HG03039 (cell line): ENCODE measurements around the gene LGALS9.
"Not testable (repeated sequence)": the region's sequence is repeated elsewhere in the genome, so short reads cannot be mapped to it uniquely, and the experiment has no call there.

ENCODE experiments used
- ATAC-seq: cut with Tn5 transposase; IDR thresholded peaks from one replicate; pipeline ENCODE4 v1.9.1; 2021; ENCODE audit warnings: mild to moderate bottlenecking, moderate library complexity; ENCODE audit not compliant: unreplicated experiment

Gene LGALS9

DNA sequence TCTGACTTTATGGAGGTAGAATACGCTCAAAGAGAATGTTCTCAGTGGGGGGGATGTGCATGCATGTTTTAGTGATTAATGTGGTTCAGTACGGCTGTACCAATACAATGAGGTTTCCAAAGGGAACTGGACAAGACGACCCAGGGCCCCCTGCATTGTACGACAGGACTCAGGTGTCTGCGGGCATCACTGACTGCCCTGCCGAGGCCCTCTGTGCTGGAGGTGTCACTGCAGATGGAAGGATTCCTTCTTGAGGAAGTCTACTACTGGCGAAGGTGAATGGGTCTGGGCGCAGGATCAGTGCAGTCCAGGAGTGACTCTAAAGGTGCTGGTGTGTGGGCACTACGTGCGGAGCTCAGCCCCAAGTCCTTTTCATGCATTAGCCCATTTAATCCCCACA is 3.5 kb upstream of the LGALS9 start:
- no peak for ATAC-seq

DNA sequence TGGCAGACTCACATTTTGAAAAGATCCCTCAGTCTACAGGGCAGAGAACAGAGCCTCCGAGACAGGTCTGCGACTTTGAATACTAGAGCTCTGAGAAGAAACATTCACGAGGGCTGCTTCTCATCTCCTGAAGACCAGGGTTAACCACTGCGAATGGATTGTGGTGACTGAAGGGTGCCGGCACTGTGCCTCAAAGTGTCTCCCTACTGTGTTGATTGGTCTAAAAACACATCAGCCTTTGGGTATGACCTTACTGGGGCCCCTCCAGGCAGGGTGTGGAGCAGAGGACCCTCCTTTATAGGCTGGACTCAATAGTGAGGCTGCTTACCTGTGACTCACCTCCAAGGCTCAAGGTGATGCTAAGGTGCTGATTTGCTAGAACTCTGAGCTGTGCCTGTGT is 2.6 kb upstream of the LGALS9 start:
- ATAC-seq, result no peak

DNA sequence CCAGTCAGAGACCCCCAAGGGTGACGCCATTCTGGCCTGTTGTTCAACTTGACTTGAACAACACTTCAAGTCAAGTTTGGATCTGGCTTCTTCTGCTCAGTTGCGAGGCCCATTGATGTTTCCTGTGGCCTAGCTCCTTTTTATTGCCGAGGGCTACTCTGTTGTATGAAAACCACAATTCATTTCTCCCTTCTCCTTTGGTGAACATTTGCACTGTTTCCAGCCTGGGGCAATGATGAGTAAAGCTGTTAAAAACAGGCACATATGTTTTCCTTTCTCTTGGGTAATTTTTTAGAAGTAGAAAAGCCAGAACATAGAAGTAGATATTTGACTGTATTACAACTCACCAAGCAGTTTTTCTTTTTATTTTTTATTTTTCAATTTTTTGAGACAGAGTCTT is 1.7 kb upstream of the LGALS9 start:
- ATAC-seq, result not testable (repeated sequence)

DNA sequence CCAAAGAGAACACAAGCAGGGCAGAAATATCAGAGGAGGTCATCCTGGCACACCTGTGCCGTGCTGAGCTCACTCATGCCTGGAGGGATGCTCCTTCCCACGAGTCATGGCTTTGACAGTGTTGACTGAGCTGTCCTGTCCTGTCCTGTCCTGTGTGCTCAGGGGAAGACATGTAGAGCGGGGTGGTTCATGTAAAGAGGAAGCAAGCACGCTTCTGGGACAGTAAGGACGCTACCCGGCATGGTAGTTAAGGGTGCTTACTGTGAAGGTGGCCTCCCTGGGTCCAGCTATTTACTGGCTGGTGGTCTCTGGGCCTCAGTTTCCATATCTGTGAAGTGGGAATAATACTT is 398 bp downstream of the LGALS9 start:
- ATAC-seq, result no peak

DNA sequence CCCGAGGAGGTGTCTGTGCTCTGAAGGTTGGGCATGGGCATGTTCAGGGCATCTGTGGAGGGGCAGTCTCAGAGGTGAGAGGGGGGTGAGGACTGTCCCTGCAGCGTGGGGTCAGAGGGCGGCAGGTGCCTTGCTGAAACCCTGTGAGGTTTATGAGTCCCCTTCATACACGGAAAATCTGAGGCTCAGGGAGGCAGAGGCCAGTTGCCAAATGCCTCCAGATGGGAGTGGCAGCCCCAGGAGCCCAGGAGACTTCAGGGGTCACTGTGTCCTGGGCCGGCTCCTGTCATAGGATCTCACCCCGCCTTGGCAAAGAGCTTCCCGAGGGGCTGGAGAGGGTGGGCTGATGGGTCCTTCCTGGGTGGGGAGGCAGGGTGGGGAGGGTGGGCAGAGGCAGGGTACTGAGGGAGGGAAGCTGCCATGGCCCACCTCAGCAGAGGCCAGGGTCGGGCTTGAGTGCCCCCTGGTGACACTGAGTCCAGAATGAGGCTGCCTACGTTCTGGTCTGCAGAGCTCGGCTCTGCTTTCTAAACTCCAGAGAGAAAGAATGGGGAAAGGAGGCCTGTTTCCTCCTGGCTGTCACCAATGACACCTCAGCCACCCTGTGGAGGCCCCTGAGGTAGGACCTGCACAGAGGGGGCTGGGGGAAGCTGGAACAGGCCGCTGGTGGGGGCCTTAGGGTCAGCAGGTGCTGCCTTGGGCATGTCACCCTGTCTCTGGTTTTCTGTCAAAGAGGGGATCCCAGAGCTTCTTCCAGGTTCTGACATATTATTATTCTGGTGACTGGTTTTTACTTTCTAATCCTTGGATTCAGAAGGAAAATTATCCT is 1.1 kb downstream of the LGALS9 start:
- ATAC-seq, result no peak

DNA sequence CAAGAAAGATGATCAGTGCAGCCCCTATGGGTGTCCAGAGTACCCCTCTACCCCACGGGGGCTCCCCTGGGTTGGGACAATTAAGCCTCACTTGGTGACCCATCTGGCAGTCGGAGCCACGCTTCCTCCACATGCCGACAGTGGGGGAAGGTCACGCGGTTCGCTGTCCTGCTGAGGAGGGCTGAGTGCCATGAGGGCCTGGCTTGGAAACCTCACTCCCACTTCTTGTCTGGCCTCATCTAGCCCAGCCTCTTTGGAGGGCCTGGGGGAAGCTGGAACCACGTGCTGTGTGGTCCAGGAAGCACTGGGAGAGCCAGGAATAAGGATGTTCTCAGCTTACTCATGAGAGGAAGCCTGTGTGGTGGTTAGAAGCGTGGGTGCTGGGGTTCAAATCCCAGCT is 1.8 kb downstream of the LGALS9 start:
- ATAC-seq, result not testable (repeated sequence)

DNA sequence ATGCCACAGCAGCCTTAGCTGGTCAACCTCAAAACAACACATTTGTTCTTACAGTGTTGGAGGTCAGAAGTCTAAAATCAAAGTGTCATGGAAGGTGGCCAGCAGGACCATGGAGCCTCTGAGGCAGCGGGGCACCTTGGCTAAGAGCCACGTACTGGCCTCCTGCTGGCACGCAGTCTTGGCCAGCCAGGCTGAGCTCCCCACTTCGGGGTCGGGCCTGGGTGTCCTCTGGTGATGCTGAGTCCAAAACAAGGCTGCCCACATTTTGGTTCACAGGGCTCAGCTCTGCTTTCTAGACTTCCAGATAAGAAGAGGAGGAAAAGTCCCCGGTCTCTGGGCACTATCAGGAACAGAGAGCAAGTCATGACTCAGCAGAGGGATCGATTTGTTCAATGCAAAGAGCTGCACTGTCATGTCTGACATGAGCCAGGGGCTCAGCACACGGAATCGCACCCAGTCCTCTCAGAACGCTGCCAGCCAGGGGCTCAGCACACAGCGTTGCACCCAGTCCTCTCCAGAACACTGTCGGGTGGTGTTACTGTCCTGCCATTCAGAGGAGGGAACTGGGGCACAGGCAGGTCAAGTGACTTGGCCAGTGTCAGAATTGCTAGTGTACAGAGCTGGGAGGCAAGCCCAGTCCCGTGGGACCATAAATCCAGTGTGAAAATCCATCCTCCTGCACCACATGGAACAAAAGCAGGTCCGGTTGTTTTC is 2.5 kb downstream of the LGALS9 start:
- no peak for ATAC-seq

DNA sequence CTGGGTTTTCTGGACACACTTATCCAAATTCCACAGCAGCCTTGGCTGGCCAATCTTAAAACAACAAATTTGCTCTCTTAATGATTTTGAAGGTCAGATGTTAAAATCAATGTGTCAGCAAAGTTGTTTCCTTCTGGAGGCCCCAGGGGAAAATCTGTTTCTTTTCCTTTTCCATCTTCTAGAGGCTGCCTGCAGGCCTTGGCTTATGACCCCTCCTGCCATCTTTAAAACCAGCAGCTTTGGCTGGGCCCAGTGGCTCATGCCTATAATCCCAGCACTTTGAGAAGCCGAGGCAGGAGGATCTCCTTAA is 3.0 kb downstream of the LGALS9 start:
- no peak for ATAC-seq

DNA sequence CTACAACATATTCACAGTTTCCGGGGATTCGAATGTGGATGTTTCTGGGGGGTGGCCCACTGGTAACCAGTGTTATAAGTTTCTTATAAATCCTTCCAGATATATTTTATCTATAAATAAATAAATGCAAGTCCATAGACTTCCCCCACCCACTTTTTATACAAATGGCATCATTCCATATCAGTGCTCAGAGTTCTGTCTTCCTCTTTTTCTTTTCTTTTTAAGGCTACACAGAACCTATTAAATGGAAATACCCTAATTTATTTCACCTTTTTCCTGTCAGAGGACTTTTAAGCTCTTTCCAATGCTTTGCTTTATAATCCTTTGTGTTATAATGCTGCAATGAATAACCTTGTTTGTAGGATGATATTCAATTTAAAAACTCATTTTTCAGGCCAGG is 3.8 kb downstream of the LGALS9 start:
- ATAC-seq, result no peak

DNA sequence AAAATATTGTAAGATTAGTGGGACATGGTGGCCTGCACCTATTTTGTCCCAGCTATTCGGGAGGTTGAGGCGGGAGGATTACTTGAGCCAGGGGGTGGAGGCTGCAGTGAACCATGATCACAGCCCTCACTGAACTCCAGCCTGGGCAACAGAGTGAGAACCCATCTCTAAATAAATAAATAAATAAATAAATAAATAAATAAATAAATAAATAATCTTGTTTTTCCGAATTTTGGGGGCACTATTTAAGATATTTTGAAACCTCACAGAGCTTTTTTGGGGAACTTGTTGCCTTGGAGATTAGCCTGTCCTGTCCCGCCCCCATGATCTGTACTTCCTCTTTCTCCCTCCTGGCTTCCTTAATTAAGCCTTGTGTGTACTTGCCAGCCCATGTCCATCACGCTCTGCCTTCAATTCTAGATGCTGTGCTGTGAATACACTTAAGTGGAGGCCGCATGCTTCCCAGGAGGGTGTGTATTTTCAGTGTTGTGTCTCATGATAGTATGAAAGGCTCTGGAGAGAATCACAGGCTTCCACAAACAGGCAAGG is 4.4 kb downstream of the LGALS9 start:
- no peak for ATAC-seq

DNA sequence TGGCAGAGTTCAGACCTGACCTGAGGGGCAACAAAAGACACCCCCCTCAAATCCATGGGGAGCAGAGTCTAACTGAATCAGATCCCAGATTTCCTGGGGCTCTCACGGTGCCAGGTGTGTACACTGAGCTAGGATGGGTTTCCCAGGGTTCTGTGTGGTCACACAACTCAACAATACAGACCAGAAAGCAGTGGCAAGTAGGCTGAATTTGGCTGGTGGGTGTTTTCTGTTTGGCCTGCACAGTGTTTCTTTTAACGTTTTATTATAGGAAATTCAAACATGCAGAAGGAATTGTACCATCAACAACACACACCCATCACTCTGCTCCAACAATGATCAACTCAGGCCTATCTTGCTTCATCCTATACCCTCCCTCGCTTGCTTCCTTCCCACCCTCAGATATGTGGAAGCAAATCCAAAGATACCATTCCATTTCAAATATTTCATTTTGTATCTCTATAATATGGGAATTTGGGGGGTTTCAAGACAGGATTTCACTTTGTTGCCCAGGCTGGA is 5.1 kb downstream of the LGALS9 start:
- not testable (repeated sequence) for ATAC-seq

DNA sequence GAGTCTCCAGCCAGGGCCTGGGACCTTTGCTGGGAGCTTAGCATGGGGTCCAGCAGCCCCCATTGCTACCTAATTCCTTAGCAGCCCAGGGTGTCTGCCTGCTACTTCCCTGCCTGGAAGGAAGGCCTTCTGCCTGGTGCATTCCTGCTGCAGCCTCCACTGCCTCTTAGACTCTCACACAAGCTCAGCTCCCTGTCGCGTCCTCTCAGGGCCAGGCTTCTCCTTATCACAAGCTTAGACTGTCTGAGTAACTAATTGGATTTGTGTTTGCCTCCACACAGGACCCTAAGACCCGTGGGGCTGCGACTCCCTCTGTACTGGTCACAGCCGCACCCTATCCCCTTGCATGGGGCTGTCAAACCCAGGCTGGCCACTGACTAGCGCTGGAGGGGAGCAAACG is 6.8 kb downstream of the LGALS9 start:
- not testable (repeated sequence) for ATAC-seq

DNA sequence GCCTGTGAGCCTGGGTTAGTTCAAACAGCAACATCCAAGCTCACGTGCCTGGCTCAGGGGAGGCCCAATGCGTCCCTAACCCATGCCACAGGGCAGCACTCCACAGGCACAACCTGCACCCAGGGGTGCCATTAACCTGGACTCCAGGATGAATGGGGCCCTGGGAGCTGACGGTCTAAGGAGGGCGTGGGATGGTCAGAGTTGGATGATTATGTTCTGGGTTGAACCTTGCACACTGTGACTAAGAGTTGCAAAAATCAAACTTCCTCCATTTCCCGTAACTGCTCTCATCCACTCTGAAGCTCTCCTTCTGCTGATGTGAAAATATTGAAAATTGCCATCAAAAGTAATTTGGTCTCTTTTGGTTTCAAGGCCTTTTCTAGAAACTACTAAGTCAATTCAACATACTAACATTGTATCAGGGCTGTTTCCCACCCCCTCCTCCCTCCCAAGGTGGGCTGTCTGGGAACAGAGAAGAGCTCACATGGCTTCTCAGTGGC is 7.5 kb downstream of the LGALS9 start:
- ATAC-seq, result not testable (repeated sequence)

DNA sequence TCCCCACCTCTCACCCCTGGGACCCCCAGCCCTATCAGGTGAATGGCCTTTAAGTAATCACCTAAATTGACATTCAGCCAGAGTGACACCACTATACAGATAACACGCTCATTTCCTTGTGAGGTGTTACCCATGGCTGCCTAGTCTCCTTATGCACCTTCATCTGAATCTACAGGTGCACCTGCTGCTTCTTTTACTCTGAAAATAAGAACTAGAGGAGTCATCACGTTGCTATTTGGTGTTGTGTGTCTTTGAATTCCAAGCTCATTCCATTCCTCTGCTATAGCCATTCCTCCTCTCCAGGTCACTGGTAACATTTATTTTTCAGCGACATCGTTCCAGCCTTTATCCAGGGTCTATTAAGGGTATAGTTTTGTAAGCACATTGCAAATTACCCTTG is 9.8 kb downstream of the LGALS9 start:
- ATAC-seq, result no peak

DNA sequence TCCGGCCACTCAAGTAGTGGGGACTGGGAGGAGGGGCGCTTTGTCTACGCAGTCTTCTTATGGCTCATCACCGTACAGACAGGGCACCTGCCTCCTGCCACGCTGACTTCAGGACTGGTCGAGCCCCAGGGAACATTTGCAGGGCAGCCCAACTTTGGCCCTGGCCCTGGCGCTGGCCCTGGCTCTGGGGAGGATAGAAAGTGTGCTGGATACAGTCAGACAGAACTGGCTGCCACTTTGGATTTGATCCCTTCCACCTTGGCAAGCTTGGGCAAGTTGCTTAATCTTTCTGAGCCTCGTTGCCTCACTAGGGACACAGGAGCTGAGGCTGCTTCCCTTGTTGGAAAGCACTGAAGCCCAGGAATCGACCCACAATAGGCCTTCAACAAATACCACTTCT is 13.6 kb downstream of the LGALS9 start:
- ATAC-seq, result no peak

DNA sequence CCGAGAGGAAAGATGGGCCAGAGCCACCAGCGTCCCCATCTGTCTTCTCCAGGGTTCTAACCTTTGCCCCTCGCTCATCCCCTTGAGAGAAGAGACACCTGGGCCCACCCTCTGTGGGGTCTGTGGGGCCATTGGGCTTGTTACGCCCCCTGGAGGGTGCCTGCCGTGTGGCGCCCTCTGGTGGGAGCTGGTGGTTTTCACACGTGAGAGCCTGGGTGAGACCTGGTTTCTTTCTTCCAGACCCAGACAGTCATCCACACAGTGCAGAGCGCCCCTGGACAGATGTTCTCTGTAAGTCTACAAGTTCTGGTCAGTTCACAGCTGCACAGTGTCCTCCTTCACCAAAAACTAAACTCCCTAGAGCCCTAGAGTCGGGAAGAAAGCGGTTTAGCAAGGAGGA is 14.6 kb downstream of the LGALS9 start:
- ATAC-seq, result not testable (repeated sequence)

DNA sequence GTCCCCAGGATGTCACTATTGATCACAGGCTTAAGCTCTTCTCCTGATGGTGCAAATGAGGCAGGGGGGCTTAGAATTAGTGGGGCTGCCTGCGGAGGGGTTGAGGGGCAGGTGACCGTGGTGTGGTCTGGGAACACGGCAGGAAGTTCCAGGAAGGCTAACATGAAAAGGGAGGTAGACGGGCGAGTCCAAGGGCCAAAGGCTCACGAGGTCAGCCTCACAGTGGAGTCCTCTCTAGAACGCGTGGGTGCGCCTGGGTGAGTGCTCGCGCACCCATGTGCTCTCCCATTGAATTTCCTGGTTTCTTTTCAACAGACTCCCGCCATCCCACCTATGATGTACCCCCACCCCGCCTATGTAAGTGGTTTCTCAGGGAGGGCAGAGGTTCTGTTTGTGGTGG is 15.2 kb downstream of the LGALS9 start:
- no peak for ATAC-seq

DNA sequence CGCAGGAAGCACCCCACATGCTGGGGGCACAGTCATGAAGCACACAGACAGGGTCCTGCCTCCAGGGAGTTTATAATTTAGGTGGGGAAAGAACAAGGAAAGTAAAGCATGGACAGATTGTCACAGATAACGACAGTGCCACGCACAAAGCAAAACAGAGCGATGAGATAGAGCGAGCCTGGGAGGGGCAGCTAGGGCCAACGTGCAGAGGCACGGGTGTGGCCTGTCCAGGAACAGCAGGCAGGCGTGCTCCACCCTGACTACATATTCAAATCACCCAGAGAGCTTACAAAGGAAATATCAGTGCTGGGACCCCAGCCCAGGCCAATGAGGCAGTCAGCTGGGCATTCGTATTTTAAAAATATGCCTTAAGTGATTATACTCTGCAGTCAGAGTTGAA is 16.8 kb downstream of the LGALS9 start:
- no peak for ATAC-seq

DNA sequence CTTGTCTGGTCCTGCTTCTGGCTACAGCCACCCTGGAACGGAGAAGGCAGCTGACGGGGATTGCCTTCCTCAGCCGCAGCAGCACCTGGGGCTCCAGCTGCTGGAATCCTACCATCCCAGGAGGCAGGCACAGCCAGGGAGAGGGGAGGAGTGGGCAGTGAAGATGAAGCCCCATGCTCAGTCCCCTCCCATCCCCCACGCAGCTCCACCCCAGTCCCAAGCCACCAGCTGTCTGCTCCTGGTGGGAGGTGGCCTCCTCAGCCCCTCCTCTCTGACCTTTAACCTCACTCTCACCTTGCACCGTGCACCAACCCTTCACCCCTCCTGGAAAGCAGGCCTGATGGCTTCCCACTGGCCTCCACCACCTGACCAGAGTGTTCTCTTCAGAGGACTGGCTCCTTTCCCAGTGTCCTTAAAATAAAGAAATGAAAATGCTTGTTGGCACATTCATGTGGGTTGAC is 18.2 kb downstream of the LGALS9 start:
- ATAC-seq, result not testable (repeated sequence)

DNA sequence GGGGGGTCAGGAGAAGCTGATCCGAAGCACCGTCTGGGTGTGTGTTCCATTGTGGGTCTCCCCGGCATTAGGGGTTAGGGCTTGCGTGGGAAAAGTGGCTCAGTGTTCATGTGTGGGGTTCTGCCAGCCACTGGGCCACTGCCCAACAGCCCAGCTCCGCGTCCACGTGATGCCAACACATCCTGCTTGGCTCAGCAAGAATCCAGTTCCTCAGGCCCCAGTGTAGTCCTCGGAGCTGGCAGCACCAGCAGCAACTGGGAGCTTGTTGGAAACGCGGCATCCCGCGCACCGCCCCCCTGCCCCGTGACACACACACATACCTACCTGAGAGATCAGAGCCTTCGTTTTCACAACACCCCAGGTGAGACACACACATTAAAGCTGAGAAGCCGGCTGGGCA is 18.9 kb downstream of the LGALS9 start:
- ATAC-seq, result no peak

DNA sequence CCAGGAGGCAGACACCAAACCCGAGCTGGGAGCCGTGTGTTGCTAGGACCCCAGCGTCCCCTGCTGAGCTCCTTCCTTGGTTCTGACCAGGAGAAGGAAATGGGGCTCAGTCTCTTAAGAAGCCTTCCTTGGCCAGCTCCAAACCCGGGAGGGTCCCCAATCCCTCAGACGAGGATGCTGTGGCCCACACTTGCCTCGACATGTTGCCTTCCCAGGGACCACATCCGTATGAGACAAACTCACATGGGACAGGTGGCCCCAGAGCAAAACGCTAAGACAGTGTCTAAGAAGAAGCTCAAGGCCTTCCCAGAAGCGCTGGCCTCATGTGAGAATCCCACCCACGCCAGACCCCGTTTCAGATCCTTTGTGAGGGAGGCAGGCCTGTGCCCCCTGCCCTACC is 19.8 kb downstream of the LGALS9 start:
- no peak for ATAC-seq
